ENCODE results near the gene VAT1L.

The VAT1L gene

DNA sequence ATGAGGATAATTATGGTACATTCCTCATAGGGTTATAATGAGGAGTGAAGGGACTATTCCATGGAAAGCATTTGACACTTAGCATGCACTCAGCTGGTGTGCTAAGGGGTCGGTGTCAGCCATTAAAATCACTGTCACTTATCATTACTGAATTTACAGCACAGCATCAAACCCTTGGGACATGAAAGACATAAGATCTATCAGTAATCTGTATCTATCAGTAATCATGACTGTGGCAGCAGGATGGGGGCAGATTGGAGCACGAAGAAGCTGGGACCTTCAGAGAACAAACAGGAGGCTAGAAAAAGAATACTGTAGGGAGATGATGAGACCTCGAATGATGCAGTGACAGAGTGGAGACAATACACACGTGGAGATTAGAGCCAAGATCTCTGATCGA, 160.5 kb downstream of the VAT1L start:
- WGBS (ENCODE audit: insufficient coverage, insufficient read length) = no CpG with 5 or more reads among the region's 5 CpGs
- Histone ChIP-seq H3K4me1 (ENCODE audit: control insufficient read depth, insufficient read depth, low read length) (no peaks in the 10 kb centered on the region), H3K4me3 (ENCODE audit: low read length) (no peak overlapping the region), H3K9me3 (ENCODE audit: control insufficient read depth, insufficient read depth, low read length) (no peaks in the 10 kb centered on the region), H3K27me3 (ENCODE audit: control insufficient read depth, insufficient read depth, low read length) (no peaks in the 10 kb centered on the region), H3K36me3 (ENCODE audit: control insufficient read depth, insufficient read depth, low read length) (no peaks in the 10 kb centered on the region), H3K27ac (ENCODE audit: low read length) (no peak overlapping the region)
- DNase-seq (ENCODE audit: low read depth, low spot score) = no peak

DNA sequence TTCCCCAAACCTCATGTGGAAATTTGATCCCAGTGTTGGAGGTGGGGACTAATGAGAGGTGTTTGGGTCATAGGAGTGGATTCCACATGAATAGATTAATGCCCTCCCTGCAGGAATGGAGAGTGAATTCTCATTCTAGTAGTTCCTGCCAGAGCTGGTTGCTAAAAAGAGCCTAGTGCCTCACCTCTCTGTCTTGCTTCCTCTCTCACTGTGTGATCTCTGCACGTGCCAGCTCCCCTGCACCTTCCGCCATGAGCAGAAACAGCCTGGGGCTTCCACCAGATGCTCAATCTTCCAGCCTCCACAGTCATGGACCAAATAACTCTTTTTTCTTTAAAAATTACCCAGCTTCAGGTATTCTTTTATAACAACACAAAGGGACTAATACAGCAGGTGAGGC, 161.1 kb downstream of the VAT1L start:
- H3K27ac ChIP-seq (ENCODE audit: low read length) = no peak overlapping the region
- no CpG with 5 or more reads among the region's 2 CpGs for WGBS (ENCODE audit: insufficient coverage, insufficient read length)

DNA sequence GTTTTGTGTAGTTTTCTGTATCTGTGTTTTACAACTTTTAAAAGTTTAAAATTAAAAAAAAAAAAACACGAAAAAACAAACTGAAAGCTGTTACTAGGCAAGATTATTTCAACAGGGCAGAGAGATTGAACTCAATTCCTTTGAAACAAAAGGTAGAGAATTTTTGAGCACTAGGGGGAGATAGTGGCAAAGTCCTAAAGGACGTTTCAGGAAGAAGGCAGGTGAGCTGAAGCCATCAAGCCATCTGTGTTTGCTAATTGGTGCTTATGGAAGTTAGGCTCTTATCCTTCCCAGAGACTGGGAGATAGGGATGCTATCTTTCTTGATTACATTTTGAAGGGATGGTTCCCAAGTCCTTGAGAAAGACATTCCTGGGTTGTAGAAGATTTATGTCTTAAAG, 163.4 kb downstream of the VAT1L start:
- no peaks in the 10 kb centered on the region for H3K9me3 ChIP-seq (ENCODE audit: control insufficient read depth, insufficient read depth, low read length)
- H3K4me1 ChIP-seq (ENCODE audit: control insufficient read depth, insufficient read depth, low read length) = no peaks in the 10 kb centered on the region
- no peak for DNase-seq (ENCODE audit: low read depth, low spot score)
- H3K27me3 ChIP-seq (ENCODE audit: control insufficient read depth, insufficient read depth, low read length) = no peaks in the 10 kb centered on the region
- H3K4me3 ChIP-seq (ENCODE audit: low read length) = no peak overlapping the region
- no peaks in the 10 kb centered on the region for H3K36me3 ChIP-seq (ENCODE audit: control insufficient read depth, insufficient read depth, low read length)
- WGBS (ENCODE audit: insufficient coverage, insufficient read length) = no CpG with 5 or more reads among the region's 2 CpGs
- no peak overlapping the region for H3K27ac ChIP-seq (ENCODE audit: low read length)

More for the DNA sequence above, 161.1 kb downstream of the VAT1L start:
- no peaks in the 10 kb centered on the region for H3K27me3 ChIP-seq (ENCODE audit: control insufficient read depth, insufficient read depth, low read length)
- H3K4me3 ChIP-seq (ENCODE audit: low read length) = no peak overlapping the region
- H3K4me1 ChIP-seq (ENCODE audit: control insufficient read depth, insufficient read depth, low read length) = no peaks in the 10 kb centered on the region
- no peak for DNase-seq (ENCODE audit: low read depth, low spot score)
- no peaks in the 10 kb centered on the region for H3K9me3 ChIP-seq (ENCODE audit: control insufficient read depth, insufficient read depth, low read length)
- no peaks in the 10 kb centered on the region for H3K36me3 ChIP-seq (ENCODE audit: control insufficient read depth, insufficient read depth, low read length)

DNA sequence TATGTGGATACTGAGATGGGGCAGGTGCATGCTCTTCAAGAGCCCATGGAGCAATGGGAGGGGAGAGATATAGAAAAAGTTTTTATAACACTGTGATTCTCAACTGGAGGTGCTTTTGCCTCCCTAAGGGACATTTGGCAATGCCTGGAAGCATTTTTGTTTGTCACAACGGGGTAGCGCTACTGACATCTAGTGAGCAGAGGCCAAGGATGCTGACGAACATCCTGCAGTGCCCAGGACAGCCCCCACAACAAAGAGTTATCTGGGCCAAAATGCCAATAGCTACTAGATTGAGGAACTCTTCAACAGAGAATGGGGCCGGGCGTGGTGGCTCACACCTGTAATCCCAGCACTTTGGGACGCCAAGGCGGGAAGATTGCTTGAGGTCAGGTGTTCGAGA, 166.8 kb downstream of the VAT1L start:
- no CpG with 5 or more reads among the region's 8 CpGs for WGBS (ENCODE audit: insufficient coverage, insufficient read length)

DNA sequence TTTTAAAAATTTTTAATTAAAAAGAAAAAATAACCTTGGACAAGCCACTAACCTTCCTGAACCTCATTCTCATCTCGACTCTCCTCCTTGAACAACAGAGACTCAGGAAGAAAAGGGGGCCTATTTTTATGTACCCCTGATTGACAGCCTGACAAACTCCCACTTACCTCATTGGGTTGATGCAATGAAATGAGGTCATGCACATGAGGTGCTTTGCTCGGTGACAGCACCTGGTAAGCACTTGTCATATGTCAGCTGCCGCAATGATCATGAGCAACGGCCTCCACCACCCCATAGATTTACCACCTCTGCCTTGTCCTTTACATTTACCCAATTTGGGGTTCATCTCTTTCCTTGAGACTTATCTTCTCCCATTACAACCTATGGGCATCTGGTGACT, 167.9 kb downstream of the VAT1L start:
- Histone ChIP-seq H3K4me3 (ENCODE audit: low read length) (no peak overlapping the region), H3K9me3 (ENCODE audit: control insufficient read depth, insufficient read depth, low read length) (no peaks in the 10 kb centered on the region), H3K27me3 (ENCODE audit: control insufficient read depth, insufficient read depth, low read length) (no peaks in the 10 kb centered on the region), H3K4me1 (ENCODE audit: control insufficient read depth, insufficient read depth, low read length) (no peaks in the 10 kb centered on the region), H3K27ac (ENCODE audit: low read length) (no peak overlapping the region), H3K36me3 (ENCODE audit: control insufficient read depth, insufficient read depth, low read length) (no peaks in the 10 kb centered on the region)
- WGBS (ENCODE audit: insufficient coverage, insufficient read length) = no CpG with 5 or more reads among the region's 4 CpGs
- no peak for DNase-seq (ENCODE audit: low read depth, low spot score)

More for the DNA sequence above, 166.8 kb downstream of the VAT1L start:
- DNase-seq (ENCODE audit: low read depth, low spot score) = no peak
- H3K27ac ChIP-seq (ENCODE audit: low read length) = no peak overlapping the region
- H3K4me3 ChIP-seq (ENCODE audit: low read length) = no peak overlapping the region
- no peaks in the 10 kb centered on the region for H3K4me1 ChIP-seq (ENCODE audit: control insufficient read depth, insufficient read depth, low read length)
- H3K36me3 ChIP-seq (ENCODE audit: control insufficient read depth, insufficient read depth, low read length) = no peaks in the 10 kb centered on the region
- H3K9me3 ChIP-seq (ENCODE audit: control insufficient read depth, insufficient read depth, low read length) = no peaks in the 10 kb centered on the region
- no peaks in the 10 kb centered on the region for H3K27me3 ChIP-seq (ENCODE audit: control insufficient read depth, insufficient read depth, low read length)

DNA sequence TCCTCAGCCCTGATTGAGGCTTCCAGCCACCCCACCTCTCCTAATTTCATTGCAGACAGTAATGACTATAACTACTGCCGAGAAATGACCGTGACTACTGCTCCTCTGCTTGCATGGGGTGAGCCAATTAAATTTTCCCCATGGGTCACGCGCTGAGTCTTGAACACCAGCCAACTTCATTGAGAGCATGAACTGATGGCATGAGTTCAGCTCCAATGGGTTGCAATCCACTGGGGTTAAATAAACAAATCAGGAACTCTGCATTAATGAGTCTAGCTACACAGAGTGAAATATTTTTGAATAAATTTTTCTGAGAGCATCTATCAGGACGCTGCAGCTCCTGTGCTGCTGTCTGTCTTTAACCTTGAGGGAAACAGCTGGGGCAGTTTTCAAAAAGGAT, 172.4 kb downstream of the VAT1L start:
- Histone ChIP-seq H3K4me3 (ENCODE audit: low read length) (no peak overlapping the region), H3K27ac (ENCODE audit: low read length) (no peak overlapping the region), H3K4me1 (ENCODE audit: control insufficient read depth, insufficient read depth, low read length) (peaks cover 4% of the 10 kb centered on the region), H3K27me3 (ENCODE audit: control insufficient read depth, insufficient read depth, low read length) (no peaks in the 10 kb centered on the region), H3K36me3 (ENCODE audit: control insufficient read depth, insufficient read depth, low read length) (no peaks in the 10 kb centered on the region), H3K9me3 (ENCODE audit: control insufficient read depth, insufficient read depth, low read length) (no peaks in the 10 kb centered on the region)
- DNase-seq (ENCODE audit: low read depth, low spot score) = no peak
- no CpG with 5 or more reads among the region's 5 CpGs for WGBS (ENCODE audit: insufficient coverage, insufficient read length)

DNA sequence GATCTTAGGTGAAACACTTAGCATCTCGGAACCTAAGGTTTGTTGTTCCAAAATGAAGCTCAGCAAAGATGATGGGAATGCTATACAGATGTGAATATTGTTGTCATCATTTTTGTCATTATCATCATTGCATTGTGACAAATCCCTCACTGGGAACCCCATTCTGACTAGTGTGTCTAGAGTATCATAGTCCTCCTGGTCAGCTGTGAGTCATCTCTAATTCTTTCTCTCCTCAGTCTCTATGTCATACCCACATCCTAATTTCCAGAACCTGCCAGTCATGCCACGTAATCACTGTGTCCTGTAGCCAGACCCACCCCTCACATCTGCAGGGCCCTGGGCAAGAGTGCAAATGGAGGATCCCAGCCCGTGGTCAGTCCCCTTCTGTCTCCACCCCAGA, 173.4 kb downstream of the VAT1L start:
- WGBS (ENCODE audit: insufficient coverage, insufficient read length) = no CpG with 5 or more reads among the region's 3 CpGs

DNA sequence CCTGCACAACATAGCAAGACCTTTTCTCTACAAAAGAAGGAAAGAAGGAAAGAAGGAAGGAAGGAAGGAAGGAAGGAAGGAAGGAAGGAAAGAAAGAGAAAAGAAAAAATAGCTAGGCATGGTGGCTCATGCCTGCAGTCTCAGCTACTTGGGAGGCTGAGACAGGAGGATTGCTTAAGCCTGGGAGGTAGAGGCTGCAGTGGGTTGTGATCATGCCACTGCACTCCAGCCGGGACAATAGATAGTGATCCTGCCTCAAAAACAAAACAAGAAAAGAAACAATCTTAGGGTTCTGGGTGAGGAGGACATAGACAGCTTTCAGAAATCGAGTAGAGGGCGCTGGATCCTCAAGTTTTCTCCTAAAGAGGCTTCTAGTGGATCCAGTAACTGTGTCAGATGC, 174.3 kb downstream of the VAT1L start:
- no peaks in the 10 kb centered on the region for H3K27me3 ChIP-seq (ENCODE audit: control insufficient read depth, insufficient read depth, low read length)
- no peaks in the 10 kb centered on the region for H3K9me3 ChIP-seq (ENCODE audit: control insufficient read depth, insufficient read depth, low read length)
- WGBS (ENCODE audit: insufficient coverage, insufficient read length) = no CpG with 5 or more reads among the region's 3 CpGs
- peaks cover 9% of the 10 kb centered on the region for H3K4me1 ChIP-seq (ENCODE audit: control insufficient read depth, insufficient read depth, low read length)
- H3K4me3 ChIP-seq (ENCODE audit: low read length) = no peak overlapping the region
- no peaks in the 10 kb centered on the region for H3K36me3 ChIP-seq (ENCODE audit: control insufficient read depth, insufficient read depth, low read length)
- no peak overlapping the region for H3K27ac ChIP-seq (ENCODE audit: low read length)
- no peak for DNase-seq (ENCODE audit: low read depth, low spot score)

More for the DNA sequence above, 173.4 kb downstream of the VAT1L start:
- Histone ChIP-seq H3K36me3 (ENCODE audit: control insufficient read depth, insufficient read depth, low read length) (no peaks in the 10 kb centered on the region), H3K4me3 (ENCODE audit: low read length) (no peak overlapping the region), H3K4me1 (ENCODE audit: control insufficient read depth, insufficient read depth, low read length) (peaks cover 7% of the 10 kb centered on the region), H3K27me3 (ENCODE audit: control insufficient read depth, insufficient read depth, low read length) (no peaks in the 10 kb centered on the region), H3K27ac (ENCODE audit: low read length) (no peak overlapping the region), H3K9me3 (ENCODE audit: control insufficient read depth, insufficient read depth, low read length) (no peaks in the 10 kb centered on the region)
- DNase-seq (ENCODE audit: low read depth, low spot score) = no peak

DNA sequence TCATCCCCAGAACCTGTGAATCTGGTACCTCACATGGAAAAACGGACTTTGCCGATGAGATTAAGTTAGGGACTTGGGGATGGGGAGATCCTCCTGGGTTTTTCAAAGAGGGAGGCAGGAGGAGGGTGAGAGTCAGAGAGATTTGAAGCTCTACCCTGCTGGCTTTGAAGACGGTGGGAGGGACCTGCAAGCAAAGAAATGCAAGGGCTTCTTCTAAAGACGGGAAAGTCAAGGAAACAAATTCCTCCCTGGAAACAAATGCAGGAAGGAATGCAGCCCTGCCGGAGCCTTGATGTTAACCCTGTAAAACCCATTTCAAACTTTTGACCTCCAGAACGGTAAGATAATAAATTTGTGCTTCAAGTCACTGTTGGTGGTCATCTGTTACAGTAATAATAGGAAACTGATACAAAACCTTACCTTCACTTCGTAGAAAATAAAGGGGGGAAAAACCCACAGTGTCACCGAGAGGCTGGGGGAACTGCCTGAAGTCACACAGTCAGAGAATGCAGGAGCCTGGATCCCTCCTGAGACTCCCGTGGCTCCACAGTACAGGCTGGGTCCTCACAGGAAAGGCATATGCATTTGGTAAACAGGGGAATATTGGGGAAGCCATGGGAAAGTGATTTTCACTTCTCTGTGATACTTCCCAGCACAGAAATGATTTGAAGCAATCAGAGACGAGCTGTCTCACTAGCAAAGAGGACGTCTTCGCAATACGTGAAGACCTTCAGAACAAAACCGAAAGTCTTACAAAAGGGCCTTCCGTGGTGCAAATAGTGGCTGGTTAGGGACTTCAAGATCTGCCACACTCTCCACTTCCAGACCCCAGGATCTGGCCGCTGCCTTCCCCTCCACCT, 175.1 kb downstream of the VAT1L start:
- Histone ChIP-seq H3K36me3 (ENCODE audit: control insufficient read depth, insufficient read depth, low read length) (no peaks in the 10 kb centered on the region), H3K27me3 (ENCODE audit: control insufficient read depth, insufficient read depth, low read length) (no peaks in the 10 kb centered on the region), H3K4me3 (ENCODE audit: low read length) (no peak overlapping the region), H3K9me3 (ENCODE audit: control insufficient read depth, insufficient read depth, low read length) (no peaks in the 10 kb centered on the region), H3K27ac (ENCODE audit: low read length) (no peak overlapping the region), H3K4me1 (ENCODE audit: control insufficient read depth, insufficient read depth, low read length) (peaks cover 9% of the 10 kb centered on the region)
- no peak for DNase-seq (ENCODE audit: low read depth, low spot score)
- no CpG with 5 or more reads among the region's 16 CpGs for WGBS (ENCODE audit: insufficient coverage, insufficient read length)

DNA sequence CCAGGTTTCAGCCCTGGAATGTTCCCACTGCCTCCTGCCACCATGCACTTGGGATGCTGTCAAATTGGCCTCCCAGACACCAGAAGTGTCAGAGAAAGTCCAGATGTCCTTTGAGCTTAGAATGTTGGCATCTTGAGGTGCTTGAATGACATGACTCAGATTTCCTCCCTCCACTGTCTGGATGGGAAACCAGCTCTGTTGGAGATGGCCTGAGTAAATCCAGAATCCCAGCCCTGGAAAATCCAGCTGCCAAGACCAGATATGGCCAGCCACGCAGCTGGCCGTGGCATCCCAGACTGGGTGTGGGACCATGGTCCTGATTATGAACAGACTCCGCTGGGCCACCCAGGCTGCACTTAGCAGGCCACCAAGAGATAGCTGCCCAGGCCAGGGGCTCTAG, 177.0 kb downstream of the VAT1L start:
- no peak for DNase-seq (ENCODE audit: low read depth, low spot score)
- Histone ChIP-seq H3K4me1 (ENCODE audit: control insufficient read depth, insufficient read depth, low read length) (peaks cover 9% of the 10 kb centered on the region), H3K36me3 (ENCODE audit: control insufficient read depth, insufficient read depth, low read length) (no peaks in the 10 kb centered on the region), H3K9me3 (ENCODE audit: control insufficient read depth, insufficient read depth, low read length) (no peaks in the 10 kb centered on the region), H3K27ac (ENCODE audit: low read length) (no peak overlapping the region), H3K27me3 (ENCODE audit: control insufficient read depth, insufficient read depth, low read length) (no peaks in the 10 kb centered on the region), H3K4me3 (ENCODE audit: low read length) (no peak overlapping the region)
- no CpG with 5 or more reads among the region's 3 CpGs for WGBS (ENCODE audit: insufficient coverage, insufficient read length)
